ENCODE results near the gene SPANXB1.
"Not testable (repeated sequence)": the region's sequence is repeated elsewhere in the genome, so short reads cannot be mapped to it uniquely, and the experiment has no call there.

Gene SPANXB1

GRCh38 chrX:141002568-141002967 is at the start of gene SPANXB1:
Gene SPANXB1, plus strand, starts transcription at chrX:141002594. Its CDS starts 100 bp downstream, at chrX:141002694.
- not testable (repeated sequence) for DNase-seq

DNA sequence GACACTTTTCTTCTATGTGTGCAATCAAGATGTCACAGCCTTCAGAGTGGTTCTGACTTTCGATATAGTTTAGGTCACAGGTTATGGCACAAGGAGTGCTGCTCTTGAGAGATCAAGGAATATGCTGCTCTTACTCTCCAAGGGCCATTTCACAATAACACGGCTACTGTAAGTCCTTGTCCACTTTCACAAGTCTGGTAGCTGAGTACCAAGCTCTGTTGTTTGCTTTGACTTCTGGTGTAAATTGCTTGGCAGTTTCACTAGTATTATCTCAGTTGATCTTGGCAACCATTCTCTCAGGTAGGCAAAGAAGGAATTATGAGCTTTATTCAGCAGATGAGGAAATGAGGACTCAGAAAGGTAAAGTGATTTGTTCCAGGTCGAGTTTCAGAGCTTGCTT is 35.4 kb upstream of the SPANXB1 start:
- DNase-seq, result no peak

DNA sequence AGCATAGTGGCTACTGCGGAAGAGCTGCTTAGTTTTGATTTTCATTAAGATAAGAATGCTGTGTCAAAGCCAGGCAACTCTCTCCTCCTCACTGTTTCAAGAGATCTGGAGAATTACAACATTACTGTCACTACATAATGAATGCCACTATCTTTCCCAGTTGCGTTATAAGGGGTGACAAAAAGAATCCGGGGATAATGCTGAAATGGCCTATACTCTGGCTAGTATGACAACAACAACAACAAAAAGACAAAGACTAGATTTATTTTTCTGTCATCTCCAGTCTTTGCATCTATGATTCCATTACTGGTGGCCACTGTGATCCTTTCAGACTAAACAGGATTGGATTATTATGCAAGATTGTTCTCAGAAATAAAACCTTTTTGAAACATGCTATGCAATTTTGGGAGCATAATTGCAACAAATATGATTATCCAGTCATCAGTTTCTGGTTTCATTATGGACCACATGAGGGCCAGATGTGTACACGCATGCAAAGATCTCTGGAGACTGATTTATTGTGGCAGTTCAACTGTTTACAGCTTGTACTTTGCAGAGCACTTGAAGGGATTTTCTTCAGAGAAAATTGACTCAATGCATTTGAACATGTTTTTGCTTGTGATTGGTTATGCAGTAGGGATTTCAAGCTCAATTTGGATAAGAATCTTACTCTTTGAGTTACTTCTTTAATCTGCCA is 31.1 kb upstream of the SPANXB1 start:
- no peak for DNase-seq

DNA sequence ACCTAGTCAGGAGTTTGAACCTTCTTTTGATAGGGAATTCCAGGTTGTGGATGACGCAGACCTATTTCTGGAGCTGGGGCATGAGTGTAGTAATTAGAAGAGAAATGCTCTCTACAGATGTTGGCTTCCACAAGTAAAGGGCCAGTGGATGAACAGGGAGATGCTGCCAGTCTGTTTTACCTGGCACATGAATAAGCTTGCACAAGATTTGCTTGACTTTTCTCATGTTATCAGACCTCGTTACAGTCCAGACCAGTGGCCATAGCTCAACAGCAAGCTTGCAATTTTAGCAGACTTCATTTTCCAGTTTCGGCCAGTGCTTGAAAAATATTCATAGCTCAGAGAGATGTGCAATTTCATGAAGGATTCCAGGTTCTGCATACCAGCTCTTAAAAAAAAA is 26.9 kb upstream of the SPANXB1 start:
- DNase-seq, result no peak

GRCh38 chrX:140980271-140980670 is 22.1 kb upstream of the SPANXB1 start:
- DNase-seq, result no peak

GRCh38 chrX:140983730-140984129 is 18.7 kb upstream of the SPANXB1 start:
- no peak for DNase-seq

- DNase-seq, result not testable (repeated sequence)
These were observed 2.8 kb downstream of the SPANXB1 start for GRCh38 chrX:141005243-141005642.

- not testable (repeated sequence) for DNase-seq
These were observed 41.9 kb downstream of the SPANXB1 start for GRCh38 chrX:141044246-141044645.

DNA sequence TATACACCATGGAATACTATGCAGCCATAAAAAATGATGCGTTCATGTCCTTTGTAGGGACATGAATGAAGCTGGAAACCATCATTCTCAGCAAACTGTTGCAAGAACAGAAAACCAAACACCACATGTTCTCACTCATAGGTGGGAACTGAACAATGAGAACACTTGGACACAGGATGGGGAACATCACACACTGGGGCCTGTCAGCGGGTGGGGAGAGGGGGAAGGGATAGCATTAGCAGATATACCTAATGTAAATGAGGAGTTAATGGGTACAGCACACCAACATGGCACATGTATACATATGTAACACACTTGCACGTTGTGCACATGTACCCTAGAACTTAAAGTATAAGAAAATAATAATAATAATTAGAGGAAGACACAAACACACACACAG is 47.5 kb downstream of the SPANXB1 start:
- DNase-seq, result not testable (repeated sequence)

DNA sequence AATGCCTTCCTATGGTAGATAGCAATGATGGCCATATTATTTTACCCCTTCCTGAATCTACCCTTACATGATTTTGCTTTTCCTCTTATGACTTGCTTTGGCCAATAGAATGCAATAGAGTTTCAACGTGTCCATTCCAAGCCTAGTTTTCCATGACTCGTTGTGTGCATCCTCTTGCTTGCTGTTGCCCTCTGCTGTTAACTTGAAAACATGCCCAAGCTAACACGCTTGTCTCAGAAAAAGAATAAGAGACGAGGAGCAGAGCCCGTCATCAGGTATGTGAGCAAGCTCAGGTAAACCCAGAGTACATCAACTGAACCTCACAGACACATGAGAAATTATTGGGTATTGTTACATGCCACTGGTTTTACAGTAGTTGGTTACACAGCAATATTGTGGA is 49.7 kb downstream of the SPANXB1 start:
- not testable (repeated sequence) for DNase-seq

Measured in CD4-positive, alpha-beta T cell treated with Interleukin-17A for 1 hour (primary cell).